ENCODE data around the gene GNB1.

DNA sequence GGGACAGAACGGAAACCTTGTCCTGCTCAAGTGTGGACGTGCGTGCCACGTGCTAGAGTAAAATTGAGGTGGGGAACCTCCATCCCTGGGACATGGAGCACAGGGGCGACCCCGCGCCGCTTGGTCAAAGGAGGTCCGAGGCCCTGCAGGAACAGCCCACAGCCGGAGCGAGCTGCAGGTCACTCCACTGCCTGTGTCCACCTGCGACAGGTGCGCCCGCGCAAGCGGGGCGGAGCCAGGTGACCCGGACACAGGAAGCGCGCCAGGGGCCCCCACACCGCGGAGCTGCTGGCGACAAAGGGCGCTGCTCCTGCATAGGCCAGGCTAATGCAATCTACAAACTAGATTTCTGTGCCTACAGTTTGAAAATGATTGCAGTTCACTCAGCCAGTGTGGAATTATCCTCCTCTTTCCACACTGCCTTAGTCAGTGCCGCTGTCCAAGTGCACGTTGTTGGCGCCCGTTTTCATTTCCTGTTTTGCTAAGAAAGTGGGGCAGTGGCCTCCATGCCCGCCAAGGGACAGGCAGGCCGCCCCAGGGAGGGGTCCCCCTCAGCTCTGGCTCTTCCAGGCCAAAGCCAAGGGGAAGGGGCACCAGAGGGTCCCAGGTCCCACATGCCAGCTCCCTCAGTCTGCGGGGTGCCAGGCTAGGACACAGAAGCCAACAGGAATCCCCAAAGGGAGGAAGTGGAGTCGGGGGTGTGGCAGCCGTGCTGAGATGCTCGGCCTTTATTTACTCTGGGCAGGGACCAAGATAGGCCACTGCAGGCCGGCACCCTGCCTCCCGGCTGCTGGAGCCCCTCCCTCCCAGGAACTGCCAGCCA, 108.3 kb downstream of the GNB1 start:
- TF ChIP-seq GATA2 (IDR thresholded peaks at IDR 0.05; ENCODE audit: low read depth, low read length), result no peak
- no peak for TF ChIP-seq GATA3 (IDR thresholded peaks at IDR 0.05; ENCODE audit: low read depth, low read length)
